ENCODE results near the gene PWWP3B.

PWWP3B gene

DNA sequence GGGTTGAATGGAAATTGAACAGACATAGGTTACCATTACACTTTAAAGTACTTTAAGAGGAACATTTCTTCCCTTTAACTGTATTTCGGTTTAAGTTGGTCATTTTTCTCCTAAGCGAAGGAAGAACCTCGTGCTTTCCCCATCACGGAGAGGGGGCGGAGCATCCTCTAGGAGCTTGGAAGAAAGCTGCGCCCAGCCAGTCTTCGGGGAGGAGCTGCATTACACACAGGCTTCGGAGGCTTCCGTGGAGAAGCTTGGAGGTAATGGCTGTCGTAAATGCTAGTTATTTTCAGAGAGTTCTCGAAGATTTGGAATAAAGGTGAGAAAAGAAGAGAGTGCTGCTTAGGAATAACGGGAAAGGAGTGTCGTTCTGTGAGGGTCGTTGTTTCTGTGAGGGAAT lies at the start of gene PWWP3B:
TSS of gene PWWP3B (plus strand) at position 199 of the 400 bp plus-strand sequence. CDS start 37,128 bp downstream, outside the sequence.
- TF ChIP-seq CTCF (conservative IDR thresholded peaks at IDR 0.05; ENCODE audit: low read depth) = no peak
- CTCF ChIA-PET = no interaction called here

GRCh38 chrX:106139048-106139447 lies 29.1 kb upstream of the PWWP3B start:
- CTCF ChIA-PET = no interaction called here
- no peak for DNase-seq (ENCODE audit: low spot score)
- no peak for TF ChIP-seq CTCF (conservative IDR thresholded peaks at IDR 0.05; ENCODE audit: low read depth)
- POLR2A ChIA-PET (ENCODE audit: low non-redundant PET) = no interaction called here
- H3K27ac ChIP-seq = no peak overlapping the region

More for the DNA sequence above, at the start of gene PWWP3B:
- no peak within 1 kb of the TSS for H3K27ac ChIP-seq
- peak; percentile 7 for DNase-seq (ENCODE audit: low spot score)
- POLR2A ChIA-PET (ENCODE audit: low non-redundant PET) = no interaction called here

DNA sequence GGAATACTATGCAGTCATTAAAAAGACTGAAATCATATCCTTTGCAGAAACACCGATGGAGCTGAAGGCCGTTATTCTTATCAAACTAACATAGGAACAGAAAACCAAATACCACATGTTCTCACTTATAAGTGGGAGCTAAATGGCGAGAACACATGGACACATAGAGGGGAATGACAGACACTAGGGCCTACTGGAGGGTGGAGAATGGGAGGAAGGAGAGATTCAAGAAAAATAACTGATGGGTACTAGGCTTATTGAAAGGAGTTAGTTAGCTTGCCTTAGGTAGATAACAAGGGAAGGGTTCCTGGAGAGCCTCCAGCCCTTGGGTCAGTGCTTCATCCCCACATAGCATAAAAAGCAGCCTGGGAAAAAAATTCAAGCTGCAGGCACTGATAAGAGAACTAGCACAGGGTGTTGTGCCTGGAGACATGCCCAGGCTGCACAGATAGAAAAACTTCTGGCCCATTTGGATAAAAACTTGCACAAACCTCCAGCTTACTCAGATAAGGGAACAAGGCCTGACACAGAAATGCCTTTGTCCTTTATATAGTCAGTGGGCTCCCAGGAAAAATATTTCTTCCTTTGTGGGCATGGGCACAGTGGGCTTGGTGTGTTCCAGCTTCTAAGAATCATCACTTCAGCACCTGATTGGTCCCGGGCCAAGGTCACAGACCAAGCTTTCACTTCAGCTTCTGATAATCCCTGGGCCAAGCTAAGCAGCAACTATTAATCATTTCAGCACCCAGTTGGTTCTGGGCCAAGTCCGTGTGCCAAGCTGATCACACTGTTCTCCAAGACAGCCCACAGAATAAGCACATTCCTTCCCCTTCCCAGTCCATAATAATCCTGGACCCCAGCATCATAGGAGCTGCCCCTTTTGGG lies 23.1 kb upstream of the PWWP3B start:
- CTCF ChIA-PET = no interaction called here

GRCh38 chrX:106150701-106151100 lies 17.4 kb upstream of the PWWP3B start:
- ChIA-PET POLR2A (ENCODE audit: low non-redundant PET) (no interaction called here), CTCF (no interaction called here)
- DNase-seq (ENCODE audit: low spot score) = no peak
- H3K27ac ChIP-seq = no peak overlapping the region
- TF ChIP-seq CTCF (conservative IDR thresholded peaks at IDR 0.05; ENCODE audit: low read depth) = no peak

More for the DNA sequence above, 23.1 kb upstream of the PWWP3B start:
- no peak overlapping the region for H3K27ac ChIP-seq
- no peak for DNase-seq (ENCODE audit: low spot score)
- POLR2A ChIA-PET (ENCODE audit: low non-redundant PET) = interaction anchor here (0.7 kb wide), 1 partner anchor 22 kb away, joined by 4 read pairs; no protein-coding TSS in a partner anchor
- no peak for TF ChIP-seq CTCF (conservative IDR thresholded peaks at IDR 0.05; ENCODE audit: low read depth)

- ChIA-PET CTCF (no interaction called here), POLR2A (ENCODE audit: low non-redundant PET) (no interaction called here)
- no peak for DNase-seq (ENCODE audit: low spot score)
- no peak for TF ChIP-seq CTCF (conservative IDR thresholded peaks at IDR 0.05; ENCODE audit: low read depth)
- no peak overlapping the region for H3K27ac ChIP-seq
Observed at GRCh38 chrX:106159861-106160282, 8.2 kb upstream of the PWWP3B start.

- no peak overlapping the region for H3K27ac ChIP-seq
- POLR2A ChIA-PET (ENCODE audit: low non-redundant PET) = no interaction called here
- DNase-seq (ENCODE audit: low spot score) = no peak
- peak; percentile 23; the same call in 1 of the 2 replicates for TF ChIP-seq CTCF (conservative IDR thresholded peaks at IDR 0.05; ENCODE audit: low read depth)
- CTCF ChIA-PET = interaction anchor here (0.6 to 0.7 kb wide), 3 partner anchors 12 to 1399 kb away, joined by 3 to 4 read pairs (median 3); no protein-coding TSS in a partner anchor
Observed at GRCh38 chrX:106170318-106170717, 2.2 kb downstream of the PWWP3B start.

Measured in RWPE1 (cell line).